Neuronal stem cell (in vitro differentiated cells): ENCODE data around the gene SAP30BP.
A peak's percentile ranks its signal among the peaks of the same experiment; 100 is the strongest.

Experiments used
- DNase-seq: peaks from one replicate; pipeline ENCODE4 v3.0.0-alpha.2; 2013; ENCODE audit warnings: low spot score
- H2AFZ ChIP-seq: one replicate; pipeline ENCODE4 v1.6.1; 2013; ENCODE audit warnings: mild to moderate bottlenecking, low read length, inconsistent platforms
- H2AK5ac ChIP-seq: 2 replicates; pipeline ENCODE4 v1.6.1; 2013; ENCODE audit warnings: low read depth, mild to moderate bottlenecking, inconsistent platforms, low read length, moderate library complexity, mixed read lengths
- H2BK120ac ChIP-seq: 2 replicates; pipeline ENCODE4 v1.6.1; 2013; ENCODE audit warnings: low read depth, mild to moderate bottlenecking, inconsistent platforms, low read length, moderate library complexity, mixed read lengths
- H2BK12ac ChIP-seq: one replicate; pipeline ENCODE4 v1.6.1; 2013; ENCODE audit warnings: low read length, inconsistent platforms
- H2BK15ac ChIP-seq: 2 replicates; pipeline ENCODE4 v1.6.1; 2013; ENCODE audit warnings: mild to moderate bottlenecking, low read length, inconsistent platforms, mixed read lengths
- H2BK5ac ChIP-seq: one replicate; pipeline ENCODE4 v1.6.1; 2013; ENCODE audit warnings: inconsistent platforms, mild to moderate bottlenecking, low read length, moderate library complexity
- H3K14ac ChIP-seq: one replicate; pipeline ENCODE4 v1.6.1; 2013; ENCODE audit warnings: low read length, inconsistent platforms
- H3K18ac ChIP-seq: 2 replicates; pipeline ENCODE4 v1.6.1; 2013; ENCODE audit warnings: low read length, inconsistent platforms
- H3K23ac ChIP-seq: 2 replicates; pipeline ENCODE4 v1.6.1; 2013; ENCODE audit warnings: low read depth, mild to moderate bottlenecking, mixed read lengths, low read length, inconsistent platforms; ENCODE audit not compliant: poor library complexity
- H3K27ac ChIP-seq: replicated peaks from 3 replicates; pipeline ENCODE4 v1.5.1; 2013; ENCODE audit warnings: low read length, inconsistent platforms
- H3K27me3 ChIP-seq, 3 experiments: 2 replicates each; pipeline ENCODE4 v1.6.1; 2013; ENCODE audit warnings: low read length in 3 of 3, mild to moderate bottlenecking in 2 of 3, inconsistent platforms in 1 of 3, low read depth in 1 of 3, mixed read lengths in 1 of 3, moderate library complexity in 1 of 3; ENCODE audit not compliant: control insufficient read depth in 3 of 3, insufficient read depth in 3 of 3
- H3K36me3 ChIP-seq, 2 donors: replicated peaks in 1 of 2; 2 replicates each; pipeline ENCODE4 v1.6.1; 2013; ENCODE audit warnings: low read length in 2 of 2; ENCODE audit not compliant: control insufficient read depth in 2 of 2, insufficient read depth in 2 of 2
- H3K4ac ChIP-seq: 2 replicates; pipeline ENCODE4 v1.6.1; 2013; ENCODE audit warnings: inconsistent platforms, mild to moderate bottlenecking, low read length, moderate library complexity
- H3K4me1 ChIP-seq, 2 donors: 1 replicate in 1 of 2; 2 replicates in 1 of 2; pipeline ENCODE4 v1.6.1; 2013; ENCODE audit warnings: low read length in 2 of 2, low read depth in 1 of 2; ENCODE audit not compliant: control insufficient read depth in 2 of 2, insufficient read depth in 1 of 2
- H3K4me2 ChIP-seq: one replicate; pipeline ENCODE4 v1.6.1; 2013; ENCODE audit warnings: mild to moderate bottlenecking, low read length, inconsistent platforms; ENCODE audit not compliant: insufficient read depth, poor library complexity, severe bottlenecking
- H3K4me3 ChIP-seq, 2 donors: 2 replicates each; pipeline ENCODE4 v1.5.1; 2013; ENCODE audit warnings: low read length in 2 of 2, mild to moderate bottlenecking in 2 of 2, inconsistent platforms in 1 of 2, moderate library complexity in 1 of 2
- H3K79me1 ChIP-seq: one replicate; pipeline ENCODE4 v1.6.1; 2013; ENCODE audit warnings: low read depth, mild to moderate bottlenecking, inconsistent platforms, low read length, moderate library complexity
- H3K9ac ChIP-seq: one replicate; pipeline ENCODE4 v1.6.1; 2013; ENCODE audit warnings: mild to moderate bottlenecking, low read depth, low read length, inconsistent platforms; ENCODE audit not compliant: poor library complexity
- H3K9me3 ChIP-seq, 2 donors: replicated peaks in 1 of 2; 2 replicates each; pipeline versions ENCODE3 to v1.6.1; 2013; ENCODE audit warnings: low read length in 2 of 2, mild to moderate bottlenecking in 2 of 2, inconsistent platforms in 1 of 2, low read depth in 1 of 2, mixed read lengths in 1 of 2, moderate library complexity in 1 of 2; ENCODE audit not compliant: control insufficient read depth in 2 of 2, insufficient read depth in 1 of 2
- H4K8ac ChIP-seq: one replicate; pipeline ENCODE4 v1.6.1; 2013; ENCODE audit warnings: low read depth, mild to moderate bottlenecking, inconsistent platforms, low read length, moderate library complexity
- H4K91ac ChIP-seq: one replicate; pipeline ENCODE4 v1.6.1; 2013; ENCODE audit warnings: low read length, low read depth, mild to moderate bottlenecking, inconsistent platforms; ENCODE audit not compliant: poor library complexity
- WGBS, 2 donors: extraction: QIAGEN DNeasy Blood & Tissue Kit; methylation state at CpG; one replicate each; pipeline ENCODE4 v1.1.7; 2013; ENCODE audit warnings: missing lambda C conversion rate in 2 of 2, mixed read lengths in 1 of 2; ENCODE audit not compliant: insufficient read length in 2 of 2, insufficient replicate concordance in 1 of 2; ENCODE audit errors: extremely low coverage in 2 of 2; 5-methylcytosine and 5-hydroxymethylcytosine counted together

SAP30BP gene

DNA sequence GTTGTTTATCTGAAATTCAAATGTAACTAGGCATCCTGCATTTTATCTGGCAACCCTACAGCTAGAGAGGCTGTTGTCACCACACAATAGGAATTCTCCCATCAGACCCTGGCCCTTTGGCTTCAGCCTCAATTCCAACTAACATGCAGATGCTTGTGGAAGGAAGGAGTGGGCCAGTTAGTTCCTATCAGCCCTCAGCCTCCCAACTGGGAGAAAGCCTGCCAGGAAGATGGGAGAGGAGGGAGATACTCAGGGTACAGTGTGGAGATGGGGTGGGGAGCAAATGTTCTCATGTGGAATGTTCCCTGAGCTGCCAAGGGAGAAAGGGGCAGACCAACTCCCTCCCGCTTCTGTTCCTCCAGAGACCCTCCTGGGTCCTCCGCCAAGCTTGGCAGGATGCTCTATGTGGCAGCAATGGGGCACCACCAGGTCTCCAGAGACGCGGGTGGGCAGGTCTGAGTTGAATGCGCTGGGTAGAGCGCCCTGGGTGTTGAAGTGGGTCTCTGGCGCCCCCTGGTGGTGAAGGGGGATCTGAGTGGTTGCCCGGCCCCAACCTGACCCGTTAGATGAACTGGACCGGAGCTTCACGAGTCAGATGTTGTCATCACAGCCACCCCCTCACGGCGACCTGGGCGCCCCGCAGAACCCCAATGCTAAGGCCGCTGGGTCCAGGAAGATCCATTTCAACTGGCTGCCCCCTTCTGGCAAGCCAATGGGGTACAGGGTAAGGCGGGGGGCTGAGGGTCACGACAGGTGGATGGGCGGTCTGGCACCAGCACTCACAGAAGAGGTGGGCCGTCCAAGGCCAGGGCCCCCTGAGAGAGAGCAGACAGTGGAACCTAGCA, 82.6 kb downstream of the SAP30BP start:
- no CpG with 5 or more reads among the region's 20 CpGs for WGBS, 2 donors

DNA sequence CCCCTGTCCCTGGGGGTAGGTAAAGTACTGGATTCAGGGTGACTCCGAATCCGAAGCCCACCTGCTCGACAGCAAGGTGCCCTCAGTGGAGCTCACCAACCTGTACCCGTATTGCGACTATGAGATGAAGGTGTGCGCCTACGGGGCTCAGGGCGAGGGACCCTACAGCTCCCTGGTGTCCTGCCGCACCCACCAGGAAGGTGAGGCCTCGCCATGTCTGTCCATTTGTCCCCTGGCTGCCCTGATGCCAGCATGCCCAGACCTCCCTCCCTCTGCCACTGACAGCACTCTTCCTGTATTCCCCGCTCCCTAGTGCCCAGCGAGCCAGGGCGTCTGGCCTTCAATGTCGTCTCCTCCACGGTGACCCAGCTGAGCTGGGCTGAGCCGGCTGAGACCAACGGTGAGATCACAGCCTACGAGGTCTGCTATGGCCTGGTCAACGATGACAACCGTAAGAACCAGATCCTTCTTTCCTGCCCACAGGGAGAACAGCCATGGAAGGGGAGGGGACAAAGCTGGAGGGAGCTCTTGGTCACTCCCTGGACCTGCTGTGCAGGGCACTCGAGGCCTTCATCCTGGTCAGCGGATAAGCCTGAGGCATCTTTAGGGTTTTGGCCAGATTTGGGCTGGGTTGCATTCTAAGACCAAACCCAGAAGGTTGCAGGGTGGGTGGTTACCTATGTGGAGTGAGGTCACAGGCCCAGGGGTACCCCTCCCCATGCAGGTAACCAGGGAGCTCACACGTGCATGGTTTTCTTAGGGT, 83.7 kb downstream of the SAP30BP start:
- H2BK12ac ChIP-seq, result peak overlapping the region; percentile 58
- peak overlapping the region; percentile 60 for H2BK5ac ChIP-seq
- no peak overlapping the region for H3K27ac ChIP-seq
- peaks cover 0 to 21% (median 5%) of the 10 kb centered on the region in 3 experiments for H3K27me3 ChIP-seq
- no peak overlapping the region for H2BK120ac ChIP-seq
- peaks cover 2% of the 10 kb centered on the region for H3K79me1 ChIP-seq
- no peak overlapping the region for H4K8ac ChIP-seq
- H3K18ac ChIP-seq, result peak overlapping the region; percentile 58
- DNase-seq, result no peak
- H3K4ac ChIP-seq, result peak overlapping the region; percentile 23
- H4K91ac ChIP-seq, result no peak overlapping the region
- H3K9ac ChIP-seq, result peak overlapping the region; percentile 2
- no CpG with 5 or more reads among the region's 23 CpGs for WGBS, 2 donors
- H2AK5ac ChIP-seq, result peak overlapping the region; percentile 89
- no peak overlapping the region for H3K4me3 ChIP-seq
- H3K14ac ChIP-seq, result no peak overlapping the region
- H3K9me3 ChIP-seq, result no peaks in the 10 kb centered on the region
- H3K23ac ChIP-seq, result peak overlapping the region; percentile 73
- peak overlapping the region; percentile 89 for H2BK15ac ChIP-seq
- H3K36me3 ChIP-seq, result no peaks in the 10 kb centered on the region
- no peak overlapping the region for H2AFZ ChIP-seq
- H3K4me2 ChIP-seq, result no peak overlapping the region
- H3K4me1 ChIP-seq, result peaks cover 0 to 8% of the 10 kb centered on the region in 2 donors

More for the DNA sequence above, 82.6 kb downstream of the SAP30BP start:
- Histone ChIP-seq H3K4me2 (peak overlapping the region; percentile 45), H2BK15ac (no peak overlapping the region), H2BK12ac (peak overlapping the region; percentile 59), H3K36me3 (no peaks in the 10 kb centered on the region), H3K23ac (peak overlapping the region; percentile 45), H3K4me1 (peaks cover 0 to 8% of the 10 kb centered on the region in 2 donors), H3K4ac (no peak overlapping the region), H4K91ac (no peak overlapping the region), H3K27ac (no peak overlapping the region), H3K9ac (peak overlapping the region; percentile 68), H3K14ac (no peak overlapping the region), H3K4me3 (no peak overlapping the region), H2BK120ac (no peak overlapping the region), H2AFZ (peak overlapping the region; percentile 83), H3K27me3 (peaks cover 0 to 21% (median 5%) of the 10 kb centered on the region in 3 experiments), H3K79me1 (no peaks in the 10 kb centered on the region), H3K9me3 (no peaks in the 10 kb centered on the region), H4K8ac (peak overlapping the region; percentile 94), H2AK5ac (peak overlapping the region; percentile 73), H2BK5ac (peak overlapping the region; percentile 60), H3K18ac (no peak overlapping the region)
- DNase-seq, result peak; percentile 79

DNA sequence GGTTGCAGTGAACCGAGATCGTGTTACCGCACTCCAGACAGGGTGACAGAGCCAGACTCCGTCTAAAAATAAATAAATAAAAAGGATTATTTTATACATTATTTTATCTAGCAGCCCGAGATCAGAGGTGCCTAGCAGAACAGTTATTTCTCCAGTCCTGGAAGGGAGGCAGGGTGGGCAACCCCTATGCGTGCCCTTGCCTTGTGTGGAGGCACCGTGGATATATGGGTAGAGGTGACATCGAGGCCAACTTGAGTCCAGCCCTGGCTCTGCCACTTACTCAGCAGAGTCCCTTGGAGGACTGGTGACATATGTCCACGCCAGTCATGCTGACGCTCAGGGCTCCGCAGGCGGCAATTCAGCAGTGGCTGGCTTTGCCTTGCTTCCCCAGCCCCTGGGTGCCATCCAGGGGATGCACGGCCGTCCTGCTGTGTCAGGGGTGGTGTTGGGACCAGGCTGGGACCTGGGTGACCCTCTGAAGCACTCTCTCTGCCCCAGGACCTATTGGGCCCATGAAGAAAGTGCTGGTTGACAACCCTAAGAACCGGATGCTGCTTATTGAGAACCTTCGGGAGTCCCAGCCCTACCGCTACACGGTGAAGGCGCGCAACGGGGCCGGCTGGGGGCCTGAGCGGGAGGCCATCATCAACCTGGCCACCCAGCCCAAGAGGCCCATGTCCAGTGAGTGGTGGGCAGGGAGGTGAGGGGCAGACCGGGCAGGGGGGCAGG, 84.7 kb downstream of the SAP30BP start:
- H3K9ac ChIP-seq, result peak overlapping the region; percentile 54
- peaks cover 0 to 8% of the 10 kb centered on the region in 2 donors for H3K4me1 ChIP-seq
- H3K14ac ChIP-seq, result no peak overlapping the region
- H3K4me3 ChIP-seq, result no peak overlapping the region
- H3K23ac ChIP-seq, result no peak overlapping the region
- peaks cover 2% of the 10 kb centered on the region for H3K79me1 ChIP-seq
- H4K8ac ChIP-seq, result peak overlapping the region; percentile 86
- no peak overlapping the region for H4K91ac ChIP-seq
- no peaks in the 10 kb centered on the region for H3K36me3 ChIP-seq
- peaks cover 0 to 21% (median 5%) of the 10 kb centered on the region in 3 experiments for H3K27me3 ChIP-seq
- no peak overlapping the region for H3K27ac ChIP-seq
- H3K9me3 ChIP-seq, result no peaks in the 10 kb centered on the region
- H2BK15ac ChIP-seq, result peak overlapping the region; percentile 10
- no CpG with 5 or more reads among the region's 24 CpGs for WGBS, 2 donors
- no peak overlapping the region for H3K18ac ChIP-seq
- peak overlapping the region; percentile 93 for H2AK5ac ChIP-seq
- H2BK120ac ChIP-seq, result no peak overlapping the region
- no peak overlapping the region for H3K4me2 ChIP-seq
- DNase-seq, result no peak
- H2AFZ ChIP-seq, result no peak overlapping the region
- no peak overlapping the region for H2BK12ac ChIP-seq
- no peak overlapping the region for H3K4ac ChIP-seq
- H2BK5ac ChIP-seq, result peak overlapping the region; percentile 60
